PC-3 (cell line): Measurements from ENCODE around the gene PIGT. TPM values are rescaled to one million over a fixed set of nuclear protein-coding genes. Genes with fewer than 3 reads are reported as not detected.

Experiments used
- ATAC-seq: fragments of 200-7000 bp; cut with Tn5 transposase; 2 replicates; pipeline ENCODE4 v1.9.1; 2020; ENCODE audit warnings: mild to moderate bottlenecking, moderate library complexity
- BruUV-seq: library from RNA; stranded (reverse); fragments of 400-500 nt; replicated peaks from 2 replicates; lab custom pipeline; 2021; lab: Mats Ljungman, UMichigan
- CTCF ChIA-PET: fragments of 300-600 bp; sonication (Branson Sonifier 250); formaldehyde crosslinking; loops from one replicate; lab custom pipeline; 2022; ENCODE audit warnings: antibody characterized with exemption; lab: Charles Lee
- POLR2A ChIA-PET: fragments of 300-600 bp; sonication (Branson Sonifier 250); formaldehyde crosslinking; loops from one replicate; lab custom pipeline; 2022; ENCODE audit warnings: antibody characterized with exemption; ENCODE audit not compliant: unreplicated experiment; lab: Charles Lee
- DNase-seq: peaks from one replicate; pipeline ENCODE4 v3.0.0-alpha.2; 2015
- H2AFZ ChIP-seq: fragments of 300-600 bp; sonication (generic); 2 replicates; pipeline ENCODE4 v1.6.0; 2016; ENCODE audit warnings: antibody characterized with exemption, low read length
- H3F3A ChIP-seq: fragments of 300-600 bp; sonication (generic); one replicate; pipeline ENCODE4 v1.6.0; 2017; ENCODE audit warnings: antibody characterized with exemption, low read length, control low read depth, mild to moderate bottlenecking; ENCODE audit not compliant: unreplicated experiment
- H3K27ac ChIP-seq: fragments of 300-600 bp; sonication (generic); 2 replicates; pipeline ENCODE4 v1.5.1; 2016; ENCODE audit warnings: mild to moderate bottlenecking, low read length
- H3K27me3 ChIP-seq: fragments of 300-600 bp; sonication (generic); 2 replicates; pipeline ENCODE4 v1.6.1; 2016; ENCODE audit warnings: low read length, mixed read lengths
- H3K36me3 ChIP-seq: fragments of 300-600 bp; sonication (generic); 2 replicates; pipeline ENCODE4 v1.6.1; 2016; ENCODE audit warnings: low read depth, mixed run types, low read length, mixed read lengths
- H3K4me1 ChIP-seq: fragments of 300-600 bp; sonication (generic); 2 replicates; pipeline ENCODE4 v1.5.1; 2016; ENCODE audit warnings: low read length; ENCODE audit not compliant: insufficient read depth
- H3K4me2 ChIP-seq: fragments of 300-600 bp; sonication (generic); 2 replicates; pipeline ENCODE4 v1.6.0; 2016; ENCODE audit warnings: low read length
- H3K4me3 ChIP-seq: fragments of 300-600 bp; sonication (generic); 2 replicates; pipeline ENCODE4 v1.5.1; 2016; ENCODE audit warnings: mild to moderate bottlenecking, low read length, mixed read lengths
- H3K79me2 ChIP-seq: fragments of 300-600 bp; sonication (generic); 2 replicates; pipeline ENCODE4 v1.6.1; 2017; ENCODE audit warnings: low read length, mixed read lengths
- H3K9ac ChIP-seq: fragments of 300-600 bp; sonication (generic); 2 replicates; pipeline ENCODE4 v1.6.0; 2016; ENCODE audit warnings: mild to moderate bottlenecking, low read length
- H3K9me2 ChIP-seq: fragments of 300-600 bp; sonication (generic); replicated peaks from 2 replicates; pipeline ENCODE4 v1.6.1; 2016; ENCODE audit warnings: mixed run types, low read length, mixed read lengths
- H3K9me3 ChIP-seq: fragments of 300-600 bp; sonication (generic); 2 replicates; pipeline ENCODE4 v1.6.1; 2016; ENCODE audit warnings: low read length, mixed read lengths
- H4K20me1 ChIP-seq: fragments of 300-600 bp; sonication (generic); 2 replicates; pipeline ENCODE4 v1.6.1; 2016; ENCODE audit warnings: low read length, mixed read lengths
- CTCF ChIP-seq: fragments of 300-600 bp; sonication (generic); conservative IDR thresholded peaks from 2 replicates; pipeline ENCODE4 v1.5.1; 2017; ENCODE audit warnings: antibody characterized with exemption, low read depth, mild to moderate bottlenecking, low read length
- EZH2 ChIP-seq: fragments of 300-600 bp; sonication (generic); IDR thresholded peaks from one replicate; pipeline ENCODE4 v1.6.1; 2017; ENCODE audit warnings: antibody characterized with exemption, mild to moderate bottlenecking, low read length; ENCODE audit not compliant: unreplicated experiment
- EZH2phosphoT487 ChIP-seq: fragments of 300-600 bp; sonication (generic); IDR thresholded peaks from 2 replicates; pipeline ENCODE4 v1.6.1; 2018; ENCODE audit warnings: mild to moderate bottlenecking, antibody characterized with exemption, low read length, borderline replicate concordance
- intact Hi-C: fragments of 100-400 bp; cut with micrococcal nuclease; formaldehyde crosslinking; loops from 2 replicates; pipeline ENCODE4 v1.9.0; 2023
- total RNA-seq: library from RNA; depleted of rRNA; stranded (reverse); fragments of >200 nt; gene quantifications from 2 replicates; pipeline ENCODE4 v1.2.3, GENCODE V29; 2014

Gene PIGT
- total RNA-seq, 1 experiment from 2014 or later, result 129 TPM

GRCh38 chr20:45407067-45407745 is 8.7 kb upstream of the PIGT start:
- TF ChIP-seq EZH2phosphoT487 (no peak), CTCF (no peak), EZH2 (no peak)
- no peak for ATAC-seq
- Histone ChIP-seq H3K79me2 (no peaks in the 10 kb centered on the region), H3K9ac (peak overlapping the region; percentile 80; the same call in 1 of the 2 replicates), H3K4me2 (peak overlapping the region; percentile 99), H3K27ac (no peak overlapping the region), H3F3A (no peaks in the 10 kb centered on the region), H3K9me3 (no peaks in the 10 kb centered on the region), H2AFZ (no peak overlapping the region), H3K27me3 (no peaks in the 10 kb centered on the region), H3K36me3 (no peaks in the 10 kb centered on the region), H3K4me1 (peaks cover 20% of the 10 kb centered on the region), H3K9me2 (no peaks in the 10 kb centered on the region), H4K20me1 (no peaks in the 10 kb centered on the region), H3K4me3 (peak overlapping the region; percentile 88)
- TSS peak; percentile 28 for BruUV-seq
- ChIA-PET POLR2A (interaction anchor here (1.0 kb wide), 1 partner anchor 8 kb away, joined by 5 read pairs; the partner anchor contains the start of gene PIGT), CTCF (no interaction called here)
- intact Hi-C loops, result no loop called here
- DNase-seq, result no peak

- Histone ChIP-seq H3K4me1 (peaks cover 20% of the 10 kb centered on the region), H3K27ac (no peak within 1 kb of the TSS), H3K36me3 (no peaks in the 10 kb centered on the region), H3K9me2 (no peaks in the 10 kb centered on the region), H3K9me3 (no peaks in the 10 kb centered on the region), H4K20me1 (no peaks in the 10 kb centered on the region), H3K4me3 (no peak within 1 kb of the TSS), H2AFZ (no peak within 1 kb of the TSS), H3K79me2 (no peaks in the 10 kb centered on the region), H3K9ac (no peak within 1 kb of the TSS), H3K27me3 (no peaks in the 10 kb centered on the region), H3F3A (no peaks in the 10 kb centered on the region), H3K4me2 (peak within 1 kb of the TSS; percentile 99)
- POLR2A ChIA-PET, result no interaction called here
- CTCF ChIA-PET, result no interaction called here
- no TSS peak for BruUV-seq
- TF ChIP-seq EZH2 (no peak), EZH2phosphoT487 (no peak), CTCF (no peak)
- DNase-seq (no peak), ATAC-seq (no peak)
- intact Hi-C loops, result no loop called here
Measured at GRCh38 chr20:45407783-45408645, 7.9 kb upstream of the PIGT start, which contains the start of gene DBNDD2. Gene DBNDD2 (plus strand): TSS chr20:45408289. CDS start chr20:45408468, 179 bp downstream.
